ENCODE data around the gene WSB1.

GRCh38 chr17:27256225-27257030, 37.5 kb upstream of the WSB1 start:
- TF ChIP-seq POLR2A (IDR thresholded peaks at IDR 0.05) (no peak), POLR2AphosphoS5 (IDR thresholded peaks at IDR 0.05) (no peak)

Measured in spleen (tissue), 3 donors.